T-helper 22 cell (primary cell): ENCODE measurements around the gene P2RY4.
"Not testable (repeated sequence)": the region's sequence is repeated elsewhere in the genome, so short reads cannot be mapped to it uniquely, and the experiment has no call there.

Experiments used
- DNase-seq: peaks from one replicate; pipeline ENCODE4 v3.0.0-alpha.2; 2020; ENCODE audit warnings: low read depth

P2RY4 gene

DNA sequence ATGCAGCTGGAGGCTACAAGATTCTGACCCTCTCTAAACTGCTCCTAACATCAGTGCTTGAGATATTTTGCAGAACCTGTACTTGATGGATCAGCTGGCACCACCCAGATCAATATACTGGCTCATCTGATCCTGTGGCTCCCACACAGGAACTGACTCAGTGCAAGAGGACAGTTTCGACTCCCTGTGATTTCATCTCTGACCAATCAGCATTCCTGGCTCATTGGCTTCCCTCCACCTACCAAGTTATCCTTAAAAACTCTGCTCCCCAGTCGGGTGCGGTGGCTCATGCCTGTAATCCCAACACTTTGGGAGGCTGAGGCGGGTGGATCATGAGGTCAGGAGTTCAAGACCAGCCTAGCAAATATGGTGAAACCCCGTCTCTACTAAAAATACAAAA lies 16.4 kb downstream of the P2RY4 start:
- DNase-seq: not testable (repeated sequence)

DNA sequence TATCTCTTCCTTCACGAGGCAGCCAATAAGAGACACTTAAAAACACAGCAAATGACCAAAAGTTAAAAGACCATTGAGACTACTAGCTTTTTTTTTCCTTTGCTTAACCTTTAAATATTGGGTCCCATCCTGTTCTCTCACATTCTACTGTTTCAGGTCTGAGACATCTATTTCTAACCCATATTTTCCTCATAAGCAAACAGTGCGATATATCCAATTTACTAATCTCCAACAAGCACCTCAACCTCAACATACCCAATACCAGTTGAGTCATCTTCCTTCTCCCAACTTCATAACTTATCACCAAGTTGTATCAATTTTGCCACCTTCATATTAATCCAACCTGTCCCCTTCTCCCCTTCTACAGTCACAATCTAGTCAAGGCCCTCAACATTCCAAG lies 18.5 kb downstream of the P2RY4 start:
- DNase-seq: no peak

DNA sequence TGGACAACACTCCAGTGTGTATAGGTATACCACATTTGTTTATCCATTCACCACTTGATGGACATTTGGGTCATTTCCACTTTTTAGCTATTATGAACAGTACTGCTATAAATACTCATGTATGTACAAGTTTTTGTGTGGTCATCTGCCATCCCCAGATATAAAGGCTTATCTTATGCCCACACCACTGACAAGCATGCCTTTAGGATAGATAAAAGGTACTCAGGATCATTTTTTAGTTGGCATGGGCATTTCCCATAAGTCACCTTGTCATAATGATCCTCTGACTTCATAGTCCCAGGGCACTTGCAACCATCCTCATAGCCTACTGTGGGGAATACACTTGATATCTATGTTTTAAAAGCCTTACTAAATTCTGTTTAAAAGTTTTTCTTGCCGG lies 19.3 kb downstream of the P2RY4 start:
- DNase-seq: no peak

DNA sequence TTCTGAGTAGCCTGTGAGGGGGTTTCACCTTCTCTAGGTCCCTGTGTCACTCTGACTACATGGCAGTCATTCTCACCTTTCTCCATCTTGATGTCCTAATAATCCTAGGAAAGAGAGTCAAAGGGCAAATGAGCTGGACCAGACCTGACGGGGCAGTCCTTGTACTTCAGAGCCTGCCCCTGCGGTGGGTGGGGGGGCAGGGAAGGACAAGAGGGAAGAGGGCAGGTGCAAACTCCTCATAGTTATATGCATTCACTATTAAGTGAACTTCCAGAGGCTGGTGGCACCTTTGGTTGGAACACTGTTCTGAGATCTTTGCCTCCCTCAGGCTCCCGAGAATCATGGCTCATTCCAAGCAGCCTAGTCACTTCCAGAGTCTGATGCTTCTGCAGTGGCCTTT lies 25.6 kb downstream of the P2RY4 start, which contains the start of gene AWAT1:
Gene AWAT1, plus strand, starts transcription at position 301 of the 400 bp plus-strand sequence. Its CDS starts 41 bp downstream, at position 342.
- no peak for DNase-seq

DNA sequence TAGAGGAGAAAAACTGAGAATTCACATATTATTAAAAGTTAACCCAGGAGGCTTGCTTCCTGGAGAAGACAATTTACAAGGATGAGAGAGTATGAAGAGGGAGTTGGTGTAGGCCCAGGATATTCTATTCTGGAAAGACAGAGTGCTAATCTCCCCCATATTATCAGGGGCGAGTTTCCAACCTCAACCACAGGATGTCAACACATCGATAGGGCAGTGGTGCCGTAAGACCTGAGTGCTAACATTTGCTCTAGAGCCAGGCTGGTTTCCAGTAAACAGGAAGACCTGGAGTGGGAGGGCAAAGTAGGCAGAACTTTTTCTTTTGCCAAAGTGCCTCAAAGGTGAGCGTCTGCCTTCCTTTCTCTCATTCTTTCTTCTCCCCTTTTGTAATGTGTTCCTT lies 28.3 kb downstream of the P2RY4 start:
- DNase-seq: no peak

DNA sequence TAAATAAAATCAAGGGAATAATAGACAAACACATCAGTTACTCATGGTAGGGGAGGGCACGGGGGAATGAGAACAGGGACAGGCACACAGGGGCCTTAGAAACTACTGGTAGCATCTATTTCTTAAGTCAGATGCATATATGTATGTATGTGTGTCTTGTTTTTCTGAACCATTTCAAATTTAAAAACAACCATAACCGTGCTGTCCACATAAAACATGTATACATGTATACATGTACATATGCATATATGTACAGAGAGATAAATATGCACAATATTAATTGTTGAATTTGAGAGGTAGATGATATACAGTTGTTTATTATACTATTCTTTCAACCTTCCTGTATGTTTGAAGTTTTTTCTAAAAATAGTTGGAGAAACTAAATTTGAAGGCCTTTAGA lies 33.3 kb downstream of the P2RY4 start:
- no peak for DNase-seq

DNA sequence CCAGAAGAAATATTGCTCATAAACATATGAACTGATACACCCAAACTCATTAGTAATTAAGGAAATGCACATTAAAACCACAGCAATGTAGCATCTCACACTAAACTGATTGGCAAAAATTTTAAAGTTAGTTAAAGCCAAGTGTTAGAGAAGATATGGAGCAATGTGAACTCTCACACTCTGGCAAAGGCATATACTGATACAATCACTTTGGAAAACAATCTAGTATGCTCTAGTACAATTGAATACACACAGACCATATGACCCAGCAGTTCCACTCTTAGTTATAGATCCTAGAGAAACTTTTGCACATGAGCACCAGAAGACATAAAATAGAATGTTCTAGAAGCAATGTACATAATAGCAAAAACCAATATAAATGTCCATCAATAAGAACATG lies 34.0 kb downstream of the P2RY4 start:
- no peak for DNase-seq

DNA sequence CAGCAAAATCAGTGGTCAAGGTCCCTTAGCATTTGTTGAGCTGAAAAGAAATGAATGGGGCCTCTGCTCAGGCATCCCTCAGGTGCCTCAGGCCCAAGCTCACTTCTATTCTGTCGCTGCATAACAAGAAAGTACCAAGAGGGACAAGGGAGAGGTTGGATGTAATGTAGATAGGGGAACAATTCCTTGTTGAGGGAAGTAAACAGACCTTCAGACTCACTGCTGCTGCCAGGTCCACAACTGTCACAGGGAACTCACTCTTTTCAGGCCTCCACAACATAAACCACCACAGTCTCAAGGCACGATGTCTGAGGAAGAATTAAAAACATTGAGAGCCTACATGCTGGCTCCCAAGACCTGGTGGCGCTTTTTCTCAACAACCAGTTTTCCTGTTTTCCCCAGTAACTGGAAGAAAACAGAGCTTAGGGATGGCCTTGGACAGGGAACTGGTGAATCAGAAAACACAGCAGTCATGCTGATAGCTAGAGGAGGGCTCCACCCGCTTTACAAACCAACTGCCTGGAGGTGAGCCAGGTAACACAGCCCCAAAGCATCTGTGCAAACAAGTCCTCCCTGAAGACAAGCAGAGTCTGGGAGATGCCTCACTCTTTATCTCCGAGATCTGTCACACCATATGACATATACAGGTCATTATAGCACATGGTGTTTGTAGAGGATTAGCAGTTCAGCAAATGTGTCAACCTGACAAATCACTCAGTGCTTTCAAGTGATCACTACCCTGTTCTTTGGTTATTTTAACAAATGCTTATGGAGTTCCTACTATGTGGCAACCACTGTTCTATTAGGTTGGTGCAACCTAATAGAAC lies 39.9 kb downstream of the P2RY4 start:
- no peak for DNase-seq

DNA sequence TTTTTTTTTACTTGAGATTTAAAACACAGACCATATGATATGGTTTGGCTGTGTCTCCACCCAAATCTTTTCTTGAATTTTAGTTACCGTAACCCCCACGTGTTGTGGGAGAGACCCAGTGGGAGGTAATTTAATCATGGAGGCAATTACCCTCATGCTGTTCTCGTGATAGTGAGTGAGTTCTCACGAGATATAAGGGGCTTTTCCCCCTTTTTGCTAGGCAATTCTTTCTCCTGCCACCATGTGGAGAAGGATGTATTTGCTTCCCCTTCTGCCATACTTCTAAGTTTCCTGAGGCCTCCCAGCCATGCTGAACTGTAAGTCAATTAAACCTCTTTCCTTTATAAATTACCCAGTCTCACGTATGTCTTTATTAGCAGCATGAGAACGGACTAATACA lies 50.4 kb downstream of the P2RY4 start:
- not testable (repeated sequence) for DNase-seq

DNA sequence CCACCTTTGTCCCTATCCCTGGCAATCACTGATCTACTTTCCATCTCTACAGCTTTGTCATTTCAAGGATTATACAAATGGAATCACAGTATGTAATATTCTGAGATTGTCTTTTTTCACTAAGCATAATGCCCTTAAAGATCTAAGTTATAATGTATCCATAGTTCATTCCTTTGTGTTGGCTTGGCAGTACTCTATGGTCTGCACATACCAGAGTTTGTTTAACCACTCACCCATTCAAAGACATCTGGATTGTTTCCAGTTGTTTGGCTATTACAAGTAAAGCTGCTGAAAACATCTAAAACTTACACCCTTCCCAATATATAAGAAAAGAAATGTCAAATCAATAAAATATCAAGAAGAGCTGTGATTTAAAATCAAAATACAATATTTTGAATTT lies 51.5 kb downstream of the P2RY4 start:
- no peak for DNase-seq
